Activated CD8-positive, alpha-beta T cell treated with anti-CD3 and anti-CD28 coated beads for 36 hours (primary cell): Measurements from ENCODE around the gene CABP4. TPM values are rescaled to one million over a fixed set of nuclear protein-coding genes. Genes with fewer than 3 reads are reported as not detected.

Experiments
- ATAC-seq: fragments of 200-7000 bp; cut with Tn5 transposase; one replicate; pipeline ENCODE4 v1.10.0; 2021; ENCODE audit warnings: mild to moderate bottlenecking, moderate library complexity
- CTCF ChIA-PET: fragments of 350-600 bp; sonication (Branson Sonifier 250); formaldehyde crosslinking; loops from one replicate; lab custom pipeline; 2021; ENCODE audit warnings: antibody characterized with exemption; lab: Charles Lee
- POLR2A ChIA-PET: fragments of 350-600 bp; sonication (Branson Sonifier 250); formaldehyde crosslinking; loops from one replicate; lab custom pipeline; 2021; ENCODE audit warnings: antibody characterized with exemption; lab: Charles Lee
- DNase-seq: peaks from one replicate; pipeline ENCODE4 v3.0.0-alpha.2; 2020
- H3K27ac Mint-ChIP-seq: one replicate; pipeline ENCODE4 v1.8.0; 2021; ENCODE audit warnings: mild to moderate bottlenecking, mixed read lengths
- H3K27me3 Mint-ChIP-seq: one replicate; pipeline ENCODE4 v1.8.0; 2021; ENCODE audit warnings: mixed read lengths
- H3K36me3 Mint-ChIP-seq: one replicate; pipeline ENCODE4 v1.8.0; 2021; ENCODE audit warnings: low read depth, mixed read lengths
- H3K4me1 Mint-ChIP-seq: one replicate; pipeline ENCODE4 v1.8.0; 2021; ENCODE audit warnings: low read depth, mixed read lengths
- H3K4me3 Mint-ChIP-seq: one replicate; pipeline ENCODE4 v1.8.0; 2021; ENCODE audit warnings: mild to moderate bottlenecking, moderate library complexity, mixed read lengths
- H3K9me3 Mint-ChIP-seq: one replicate; pipeline ENCODE4 v1.8.0; 2021; ENCODE audit warnings: mixed read lengths
- CTCF ChIP-seq: fragments of 200-600 bp; IDR thresholded peaks from one replicate; pipeline ENCODE4 v1.8.0; 2022; ENCODE audit warnings: antibody characterized with exemption, mild to moderate bottlenecking
- intact Hi-C: fragments of 100-400 bp; cut with micrococcal nuclease; formaldehyde crosslinking; loops from one replicate; pipeline ENCODE4 v1.10.0; 2022
- total RNA-seq, 2 experiments: library from RNA; stranded (reverse); gene quantifications; one replicate each; pipeline ENCODE4 v1.2.3, GENCODE V29; 2021

CABP4 gene
- total RNA-seq: 1 to 10 TPM in 1 of 2 experiments, under 1 TPM in 1; 0.83 to 1.4 TPM

DNA sequence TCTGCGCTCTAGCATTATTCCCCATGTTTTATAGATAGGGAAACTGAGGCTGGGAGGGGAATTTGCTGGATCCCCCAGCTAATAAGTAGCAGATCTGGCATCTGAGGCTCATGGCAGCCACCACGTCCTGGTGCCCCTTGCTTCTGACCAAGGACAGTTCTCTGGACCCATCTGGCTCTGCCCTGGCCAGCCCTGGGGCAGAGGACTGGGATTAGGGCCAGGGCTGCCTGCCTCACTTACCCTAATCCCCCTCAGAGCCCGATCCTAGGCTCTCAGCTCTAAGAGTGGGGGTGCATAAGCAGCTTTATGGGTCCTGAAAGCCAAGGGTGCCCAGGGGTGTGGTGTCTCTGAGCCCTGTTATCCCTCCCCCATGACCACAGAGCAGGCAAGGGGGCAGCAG is at the start of gene CABP4:
TSS of gene CABP4 (plus strand) at position 301 of the 400 bp plus-strand sequence. CDS start at position 371, 70 bp downstream.
- Mint-ChIP-seq H3K27me3 (no peaks in the 10 kb centered on the region), H3K27ac (no peak within 1 kb of the TSS), H3K9me3 (no peaks in the 10 kb centered on the region), H3K4me1 (peaks cover 4% of the 10 kb centered on the region), H3K4me3 (no peak within 1 kb of the TSS), H3K36me3 (no peaks in the 10 kb centered on the region)
- ATAC-seq: no peak
- intact Hi-C loops: no loop called here
- no peak for TF ChIP-seq CTCF
- DNase-seq: no peak
- POLR2A ChIA-PET: interaction anchor here (0.9 to 1.8 kb wide), 3 partner anchors 13 to 215 kb away, joined by 3 to 8 read pairs (median 6); no protein-coding TSS in a partner anchor
- CTCF ChIA-PET: no interaction called here

DNA sequence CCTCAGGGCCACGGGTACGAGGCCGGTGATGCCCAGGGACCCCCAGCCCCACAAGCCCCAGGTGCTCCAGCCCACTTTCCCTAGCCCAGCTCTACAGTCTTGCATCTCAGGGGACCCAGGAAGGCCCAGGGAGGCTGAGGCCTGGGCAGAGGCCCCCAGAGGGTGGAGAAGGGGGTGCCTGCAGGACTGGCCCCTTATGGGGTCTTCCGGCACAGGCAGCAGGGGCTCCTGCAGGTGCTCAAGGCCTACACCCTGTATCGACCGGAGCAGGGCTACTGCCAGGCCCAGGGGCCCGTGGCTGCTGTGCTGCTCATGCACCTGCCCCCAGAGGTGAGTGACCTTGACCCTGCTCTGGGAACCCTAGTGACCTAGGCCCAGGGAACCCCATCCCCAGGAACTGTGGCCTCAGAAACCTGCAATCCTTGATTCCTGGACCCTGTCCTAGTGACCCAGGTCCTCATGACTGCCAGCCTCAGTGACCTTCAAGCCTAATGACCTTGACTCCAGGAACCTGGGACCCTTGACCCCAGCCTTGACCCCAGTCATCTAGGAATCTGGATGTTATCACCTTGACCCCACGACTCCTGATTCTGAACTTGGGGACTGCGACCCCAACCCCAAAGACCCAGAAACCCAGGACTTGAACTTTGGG is 49.3 kb upstream of the CABP4 start:
- CTCF ChIA-PET: interaction anchor here (0.8 to 1.8 kb wide), 5 partner anchors 12 to 79 kb away, joined by 3 to 6 read pairs (median 4); partner anchors contain the start of gene RAD9A
- peaks cover 57% of the 10 kb centered on the region for H3K36me3 Mint-ChIP-seq

GRCh38 chr11:67406420-67406968 is 48.7 kb upstream of the CABP4 start:
- ChIA-PET CTCF (interaction anchor here (0.6 to 3.5 kb wide), 3 partner anchors 13 to 53 kb away, joined by 3 to 20 read pairs (median 4); partner anchors contain the start of gene POLD4), POLR2A (interaction anchor here (0.6 to 3.6 kb wide), 10 partner anchors 12 to 78 kb away, joined by 3 to 75 read pairs (median 4); partner anchors contain the start of genes PTPRCAP, RAD9A, RPS6KB2 and TMEM134)
- no peak for TF ChIP-seq CTCF
- intact Hi-C loops: loop anchor here (10.0 kb wide), 1 partner anchor 78 kb away; the partner anchor contains the start of gene AIP
- DNase-seq: no peak
- no peak for ATAC-seq
- H3K27me3 Mint-ChIP-seq: no peaks in the 10 kb centered on the region
- H3K36me3 Mint-ChIP-seq: peaks cover 56% of the 10 kb centered on the region
- peak overlapping the region; percentile 87 for H3K4me3 Mint-ChIP-seq
- peaks cover 52% of the 10 kb centered on the region for H3K4me1 Mint-ChIP-seq
- H3K27ac Mint-ChIP-seq: peak overlapping the region; percentile 86
- no peaks in the 10 kb centered on the region for H3K9me3 Mint-ChIP-seq

More for the DNA sequence above, 49.3 kb upstream of the CABP4 start:
- no peak for TF ChIP-seq CTCF
- intact Hi-C loops: loop anchor here (10.0 kb wide), 1 partner anchor 79 kb away; the partner anchor contains the start of gene AIP
- no peak for DNase-seq
- POLR2A ChIA-PET: interaction anchor here (0.8 to 6.6 kb wide), 6 partner anchors 14 to 128 kb away, joined by 3 to 130 read pairs (median 8); partner anchors contain the start of gene PTPRCAP
- H3K9me3 Mint-ChIP-seq: no peaks in the 10 kb centered on the region
- H3K4me3 Mint-ChIP-seq: peak overlapping the region; percentile 87
- peaks cover 45% of the 10 kb centered on the region for H3K4me1 Mint-ChIP-seq
- H3K27me3 Mint-ChIP-seq: no peaks in the 10 kb centered on the region
- no peak for ATAC-seq
- H3K27ac Mint-ChIP-seq: peak overlapping the region; percentile 86

- peak; percentile 47 for DNase-seq
- H3K27me3 Mint-ChIP-seq: no peaks in the 10 kb centered on the region
- ATAC-seq: no peak
Observed at GRCh38 chr11:67406969-67407687, 48.0 kb upstream of the CABP4 start.

More at GRCh38 chr11:67406969-67407687, 48.0 kb upstream of the CABP4 start:
- peak overlapping the region; percentile 87 for H3K4me3 Mint-ChIP-seq
- peaks cover 58% of the 10 kb centered on the region for H3K4me1 Mint-ChIP-seq
- peak overlapping the region; percentile 86 for H3K27ac Mint-ChIP-seq
- peaks cover 56% of the 10 kb centered on the region for H3K36me3 Mint-ChIP-seq
- TF ChIP-seq CTCF: no peak
- ChIA-PET CTCF (interaction anchor here (0.6 to 3.5 kb wide), 5 partner anchors 12 to 100 kb away, joined by 3 to 20 read pairs (median 3); partner anchors contain the start of genes CDK2AP2 and POLD4), POLR2A (interaction anchor here (0.6 to 3.6 kb wide), 14 partner anchors 10 to 100 kb away, joined by 3 to 75 read pairs (median 4); partner anchors contain the start of genes PTPRCAP, RAD9A, RPS6KB2 and TMEM134)
- intact Hi-C loops: loop anchor here (10.0 kb wide), 1 partner anchor 78 kb away; the partner anchor contains the start of gene AIP
- no peaks in the 10 kb centered on the region for H3K9me3 Mint-ChIP-seq
